ENCODE results near the gene PRKAR1A. TPM values are rescaled to one million over a fixed set of nuclear protein-coding genes. Genes with fewer than 3 reads are reported as not detected.

The PRKAR1A gene
- total RNA-seq, 1 experiment from 2014 or later, result 106 TPM

- no peak for DNase-seq
- Histone ChIP-seq H3K36me3 (replicated peaks; ENCODE audit: control insufficient read depth, insufficient read depth, low read length) (no peaks in the 10 kb centered on the region), H3K4me3 (ENCODE audit: insufficient read depth, low read depth, low read length) (no peak overlapping the region), H3K27me3 (ENCODE audit: control insufficient read depth, insufficient read depth, low read length) (no peaks in the 10 kb centered on the region)
Observed at GRCh38 chr17:68588362-68588761, 76.1 kb downstream of the PRKAR1A start.

- DNase-seq, result no peak
- no peak overlapping the region for H3K4me3 ChIP-seq (ENCODE audit: insufficient read depth, low read depth, low read length)
Observed at GRCh38 chr17:68589086-68589485, 76.9 kb downstream of the PRKAR1A start.

GRCh38 chr17:68591583-68591982 lies 79.4 kb downstream of the PRKAR1A start:
- Histone ChIP-seq H3K4me3 (ENCODE audit: insufficient read depth, low read depth, low read length) (no peak overlapping the region), H3K36me3 (replicated peaks; ENCODE audit: control insufficient read depth, insufficient read depth, low read length) (no peaks in the 10 kb centered on the region), H3K27me3 (ENCODE audit: control insufficient read depth, insufficient read depth, low read length) (no peaks in the 10 kb centered on the region)
- DNase-seq, result peak; percentile 85

More at GRCh38 chr17:68589086-68589485, 76.9 kb downstream of the PRKAR1A start:
- Histone ChIP-seq H3K36me3 (replicated peaks; ENCODE audit: control insufficient read depth, insufficient read depth, low read length) (no peaks in the 10 kb centered on the region), H3K27me3 (ENCODE audit: control insufficient read depth, insufficient read depth, low read length) (no peaks in the 10 kb centered on the region)

- Histone ChIP-seq H3K36me3 (replicated peaks; ENCODE audit: control insufficient read depth, insufficient read depth, low read length) (no peaks in the 10 kb centered on the region), H3K4me3 (ENCODE audit: insufficient read depth, low read depth, low read length) (no peak overlapping the region), H3K27me3 (ENCODE audit: control insufficient read depth, insufficient read depth, low read length) (no peaks in the 10 kb centered on the region)
- no peak for DNase-seq
Observed at GRCh38 chr17:68592009-68592408, 79.8 kb downstream of the PRKAR1A start.

GRCh38 chr17:68592682-68593641 lies 80.7 kb downstream of the PRKAR1A start:
- Histone ChIP-seq H3K36me3 (replicated peaks; ENCODE audit: control insufficient read depth, insufficient read depth, low read length) (no peaks in the 10 kb centered on the region), H3K27me3 (ENCODE audit: control insufficient read depth, insufficient read depth, low read length) (no peaks in the 10 kb centered on the region), H3K4me3 (ENCODE audit: insufficient read depth, low read depth, low read length) (no peak overlapping the region)
- DNase-seq, result no peak

- Histone ChIP-seq H3K27me3 (ENCODE audit: control insufficient read depth, insufficient read depth, low read length) (no peaks in the 10 kb centered on the region; the same call in 1 of the 2 replicates), H3K36me3 (replicated peaks; ENCODE audit: control insufficient read depth, insufficient read depth, low read length) (no peaks in the 10 kb centered on the region), H3K4me3 (ENCODE audit: insufficient read depth, low read depth, low read length) (no peak overlapping the region)
- DNase-seq, result no peak
Observed at GRCh38 chr17:68594552-68594951, 82.3 kb downstream of the PRKAR1A start.

- Histone ChIP-seq H3K36me3 (replicated peaks; ENCODE audit: control insufficient read depth, insufficient read depth, low read length) (no peaks in the 10 kb centered on the region), H3K4me3 (ENCODE audit: insufficient read depth, low read depth, low read length) (no peak overlapping the region), H3K27me3 (ENCODE audit: control insufficient read depth, insufficient read depth, low read length) (peaks cover 4% of the 10 kb centered on the region)
- DNase-seq, result no peak
Observed at GRCh38 chr17:68595496-68595895, 83.3 kb downstream of the PRKAR1A start.

- no peak for DNase-seq
- Histone ChIP-seq H3K36me3 (replicated peaks; ENCODE audit: control insufficient read depth, insufficient read depth, low read length) (no peaks in the 10 kb centered on the region), H3K4me3 (ENCODE audit: insufficient read depth, low read depth, low read length) (no peak overlapping the region), H3K27me3 (ENCODE audit: control insufficient read depth, insufficient read depth, low read length) (peaks cover 8% of the 10 kb centered on the region)
Observed at GRCh38 chr17:68595986-68596385, 83.8 kb downstream of the PRKAR1A start.

GRCh38 chr17:68596411-68596945 lies 84.2 kb downstream of the PRKAR1A start:
- no peak overlapping the region for H3K4me3 ChIP-seq (ENCODE audit: insufficient read depth, low read depth, low read length)
- H3K27me3 ChIP-seq (ENCODE audit: control insufficient read depth, insufficient read depth, low read length), result peaks cover 13% of the 10 kb centered on the region
- DNase-seq, result no peak
- H3K36me3 ChIP-seq (replicated peaks; ENCODE audit: control insufficient read depth, insufficient read depth, low read length), result no peaks in the 10 kb centered on the region

GRCh38 chr17:68598074-68598473 lies 85.8 kb downstream of the PRKAR1A start:
- peaks cover 17% of the 10 kb centered on the region for H3K27me3 ChIP-seq (ENCODE audit: control insufficient read depth, insufficient read depth, low read length)
- H3K36me3 ChIP-seq (replicated peaks; ENCODE audit: control insufficient read depth, insufficient read depth, low read length), result no peaks in the 10 kb centered on the region
- no peak for DNase-seq
- H3K4me3 ChIP-seq (ENCODE audit: insufficient read depth, low read depth, low read length), result peak overlapping the region; percentile 80; the same call in 1 of the 2 replicates

- no peak for DNase-seq
- Histone ChIP-seq H3K27me3 (ENCODE audit: control insufficient read depth, insufficient read depth, low read length) (peaks cover 17% of the 10 kb centered on the region), H3K4me3 (ENCODE audit: insufficient read depth, low read depth, low read length) (peak overlapping the region; percentile 80; the same call in 1 of the 2 replicates), H3K36me3 (replicated peaks; ENCODE audit: control insufficient read depth, insufficient read depth, low read length) (no peaks in the 10 kb centered on the region)
Observed at GRCh38 chr17:68598545-68598961, 86.3 kb downstream of the PRKAR1A start.

GRCh38 chr17:68599091-68599490 lies 86.9 kb downstream of the PRKAR1A start:
- Histone ChIP-seq H3K4me3 (ENCODE audit: insufficient read depth, low read depth, low read length) (peak overlapping the region; percentile 80), H3K36me3 (replicated peaks; ENCODE audit: control insufficient read depth, insufficient read depth, low read length) (no peaks in the 10 kb centered on the region), H3K27me3 (ENCODE audit: control insufficient read depth, insufficient read depth, low read length) (peaks cover 17% of the 10 kb centered on the region)
- no peak for DNase-seq

- Histone ChIP-seq H3K36me3 (replicated peaks; ENCODE audit: control insufficient read depth, insufficient read depth, low read length) (no peaks in the 10 kb centered on the region), H3K27me3 (ENCODE audit: control insufficient read depth, insufficient read depth, low read length) (peaks cover 17% of the 10 kb centered on the region), H3K4me3 (ENCODE audit: insufficient read depth, low read depth, low read length) (peak overlapping the region; percentile 80)
- no peak for DNase-seq
Observed at GRCh38 chr17:68599552-68600066, 87.4 kb downstream of the PRKAR1A start.

GRCh38 chr17:68600067-68600930 lies 88.1 kb downstream of the PRKAR1A start:
- DNase-seq, result peak; percentile 87
- peaks cover 17% of the 10 kb centered on the region for H3K27me3 ChIP-seq (ENCODE audit: control insufficient read depth, insufficient read depth, low read length)
- H3K4me3 ChIP-seq (ENCODE audit: insufficient read depth, low read depth, low read length), result peak overlapping the region; percentile 80
- H3K36me3 ChIP-seq (replicated peaks; ENCODE audit: control insufficient read depth, insufficient read depth, low read length), result no peaks in the 10 kb centered on the region
